ACC112 (cell line): ENCODE results near the gene THAP10.
"Not testable (repeated sequence)": the region's sequence is repeated elsewhere in the genome, so short reads cannot be mapped to it uniquely, and the experiment has no call there.

Source experiments
- H2AFZ ChIP-seq: fragments of 200-600 bp; sonication (generic); one replicate; pipeline ENCODE4 v1.6.0; 2017; ENCODE audit warnings: antibody characterized with exemption, low read length; ENCODE audit not compliant: unreplicated experiment
- H3K27ac ChIP-seq: fragments of 200-600 bp; sonication (generic); 2 replicates; pipeline ENCODE4 v1.5.1; 2014; ENCODE audit warnings: low read depth, mild to moderate bottlenecking, antibody characterized with exemption, low read length, moderate library complexity
- H3K27me3 ChIP-seq: fragments of 200-600 bp; sonication (generic); 2 replicates; pipeline ENCODE4 v1.6.1; 2014; ENCODE audit warnings: mild to moderate bottlenecking, antibody characterized with exemption, low read length, moderate library complexity, mixed read lengths; ENCODE audit not compliant: insufficient read depth
- H3K36me3 ChIP-seq: fragments of 200-600 bp; sonication (generic); 2 replicates; pipeline ENCODE4 v1.6.1; 2016; ENCODE audit warnings: mild to moderate bottlenecking, antibody characterized with exemption, low read length, moderate library complexity, mixed read lengths; ENCODE audit not compliant: insufficient read depth
- H3K4me1 ChIP-seq: fragments of 200-600 bp; sonication (generic); one replicate; pipeline ENCODE4 v1.6.1; 2016; ENCODE audit warnings: low read length, mixed read lengths; ENCODE audit not compliant: insufficient read depth, unreplicated experiment, control insufficient read depth
- H3K4me3 ChIP-seq: fragments of 200-600 bp; sonication (generic); 2 replicates; pipeline ENCODE4 v1.5.1; 2014; ENCODE audit warnings: mild to moderate bottlenecking, low read depth, low read length
- H3K79me2 ChIP-seq: fragments of 200-600 bp; sonication (generic); one replicate; pipeline ENCODE4 v1.6.0; 2016; ENCODE audit warnings: low read length; ENCODE audit not compliant: control insufficient read depth, unreplicated experiment, insufficient read depth

The THAP10 gene

DNA sequence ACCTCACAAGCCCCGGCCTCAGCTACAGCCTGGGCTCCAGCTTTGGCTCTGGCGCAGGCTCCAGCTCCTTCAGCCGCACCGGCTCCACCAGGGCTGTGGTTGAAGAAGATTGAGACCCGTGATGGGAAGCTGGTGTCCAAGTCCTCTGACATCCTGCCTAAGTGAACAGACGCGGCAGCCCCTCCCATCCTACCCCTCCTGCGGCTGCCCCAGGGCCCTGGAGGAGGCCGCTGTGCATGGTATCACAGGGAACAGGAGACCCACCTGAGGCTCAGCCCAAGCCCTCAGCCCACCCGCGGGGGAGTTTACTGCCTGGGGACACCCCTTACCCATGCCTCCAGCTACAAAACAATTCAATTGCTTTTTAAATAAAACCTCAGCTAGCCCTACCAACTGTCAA is 32.2 kb downstream of the THAP10 start:
- H3K27ac ChIP-seq, result no peak overlapping the region
- H3K79me2 ChIP-seq, result no peaks in the 10 kb centered on the region
- no peak overlapping the region for H2AFZ ChIP-seq
- peaks cover 49% of the 10 kb centered on the region for H3K4me1 ChIP-seq
- no peak overlapping the region for H3K4me3 ChIP-seq
- H3K36me3 ChIP-seq, result no peaks in the 10 kb centered on the region
- no peaks in the 10 kb centered on the region for H3K27me3 ChIP-seq

- no peaks in the 10 kb centered on the region for H3K79me2 ChIP-seq
- no peaks in the 10 kb centered on the region for H3K36me3 ChIP-seq
- H3K4me1 ChIP-seq, result peaks cover 50% of the 10 kb centered on the region
- H2AFZ ChIP-seq, result no peak overlapping the region
- no peaks in the 10 kb centered on the region for H3K27me3 ChIP-seq
- H3K4me3 ChIP-seq, result no peak overlapping the region
- no peak overlapping the region for H3K27ac ChIP-seq
Observed at GRCh38 chr15:70859322-70859908, 32.8 kb downstream of the THAP10 start.

DNA sequence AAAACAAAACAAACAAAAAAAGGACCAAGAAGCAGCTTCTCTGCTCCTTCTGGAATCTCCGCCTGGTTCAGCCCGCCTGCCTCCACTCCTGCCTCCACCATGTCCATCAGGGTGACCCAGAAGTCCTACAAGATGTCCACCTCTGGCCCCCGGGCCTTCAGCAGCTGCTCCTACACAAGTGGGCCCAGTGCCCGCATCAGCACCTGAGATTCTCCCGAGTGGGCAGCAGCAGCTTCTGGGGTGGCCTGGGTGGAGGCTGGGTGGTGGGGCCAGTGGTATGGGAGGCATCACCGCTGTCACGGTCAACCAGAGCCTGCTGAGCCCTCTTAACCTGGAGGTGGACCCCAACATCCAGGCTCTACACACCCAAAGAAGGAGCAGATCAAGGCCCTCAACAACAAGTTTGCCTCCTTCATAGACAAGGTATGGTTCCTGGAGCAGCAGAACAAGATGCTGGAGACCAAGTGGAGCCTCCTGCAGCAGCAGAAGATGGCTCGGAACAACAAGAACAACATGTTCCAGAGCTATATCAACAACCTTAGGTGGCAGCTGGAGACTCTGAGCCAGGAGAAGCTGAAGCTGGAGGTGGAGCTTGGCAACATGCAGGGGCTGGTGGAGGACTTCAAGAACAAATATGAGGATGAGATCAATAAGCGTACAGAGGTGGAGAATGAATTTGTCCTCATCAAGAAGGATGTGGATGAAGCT is 33.5 kb downstream of the THAP10 start:
- H3K27me3 ChIP-seq, H3K4me3 ChIP-seq, H3K79me2 ChIP-seq, H2AFZ ChIP-seq, H3K36me3 ChIP-seq, H3K27ac ChIP-seq: not testable (repeated sequence)
- peaks cover 45% of the 10 kb centered on the region for H3K4me1 ChIP-seq

GRCh38 chr15:70857562-70858285 is 34.5 kb downstream of the THAP10 start:
- Histone ChIP-seq H3K27me3 (no peaks in the 10 kb centered on the region), H3K79me2 (peaks cover 8% of the 10 kb centered on the region), H3K36me3 (no peaks in the 10 kb centered on the region), H3K4me1 (peaks cover 35% of the 10 kb centered on the region), H2AFZ (no peak overlapping the region), H3K4me3 (no peak overlapping the region), H3K27ac (peak overlapping the region; percentile 79)

DNA sequence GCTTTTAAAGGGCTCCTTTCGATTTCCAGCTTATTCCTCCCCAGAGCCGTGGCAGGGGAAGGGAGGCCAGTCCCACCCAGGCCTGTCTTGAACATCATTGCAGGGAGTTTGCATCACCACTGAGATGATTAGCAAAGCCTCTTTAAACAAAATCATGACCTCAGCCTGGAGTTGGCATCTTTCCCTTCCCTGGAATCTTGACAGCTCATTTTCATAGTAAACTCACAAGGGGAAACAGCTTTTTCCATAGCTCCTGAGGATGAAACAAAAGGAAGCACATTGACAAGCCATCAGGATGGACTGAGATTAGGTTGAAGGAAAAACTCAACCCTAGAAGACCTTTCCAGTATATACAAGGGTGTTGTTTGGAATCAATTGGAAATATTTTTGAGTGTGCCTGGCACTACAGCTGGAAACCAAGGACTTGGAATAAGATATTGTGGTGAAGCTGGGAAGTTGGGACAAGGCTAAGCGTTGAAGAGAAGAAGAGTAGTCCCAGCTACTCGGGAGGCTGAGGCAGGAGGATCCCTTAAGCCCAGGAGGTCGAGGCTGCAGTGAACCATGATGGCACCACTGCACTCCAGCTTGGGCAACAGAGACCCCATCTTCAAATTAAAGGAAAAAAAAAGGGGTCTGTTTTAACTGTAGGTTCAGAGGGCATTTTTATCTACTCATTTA is 35.2 kb downstream of the THAP10 start:
- Histone ChIP-seq H2AFZ (no peak overlapping the region), H3K27me3 (no peaks in the 10 kb centered on the region), H3K36me3 (no peaks in the 10 kb centered on the region), H3K4me3 (peak overlapping the region; percentile 62), H3K27ac (peak overlapping the region; percentile 79), H3K4me1 (peaks cover 36% of the 10 kb centered on the region), H3K79me2 (peaks cover 14% of the 10 kb centered on the region)

- Histone ChIP-seq H3K4me3 (peak overlapping the region; percentile 62), H3K36me3 (peaks cover 5% of the 10 kb centered on the region), H3K27me3 (no peaks in the 10 kb centered on the region), H3K4me1 (peaks cover 41% of the 10 kb centered on the region), H2AFZ (peak overlapping the region; percentile 42), H3K79me2 (peaks cover 21% of the 10 kb centered on the region), H3K27ac (peak overlapping the region; percentile 79)
Observed at GRCh38 chr15:70856177-70856883, 35.9 kb downstream of the THAP10 start.

GRCh38 chr15:70855764-70856163 is 36.5 kb downstream of the THAP10 start:
- peaks cover 26% of the 10 kb centered on the region for H3K79me2 ChIP-seq
- peak overlapping the region; percentile 42 for H2AFZ ChIP-seq
- H3K27ac ChIP-seq, result peak overlapping the region; percentile 79
- H3K27me3 ChIP-seq, result no peaks in the 10 kb centered on the region
- peak overlapping the region; percentile 62 for H3K4me3 ChIP-seq
- H3K4me1 ChIP-seq, result peaks cover 41% of the 10 kb centered on the region
- H3K36me3 ChIP-seq, result peaks cover 11% of the 10 kb centered on the region

DNA sequence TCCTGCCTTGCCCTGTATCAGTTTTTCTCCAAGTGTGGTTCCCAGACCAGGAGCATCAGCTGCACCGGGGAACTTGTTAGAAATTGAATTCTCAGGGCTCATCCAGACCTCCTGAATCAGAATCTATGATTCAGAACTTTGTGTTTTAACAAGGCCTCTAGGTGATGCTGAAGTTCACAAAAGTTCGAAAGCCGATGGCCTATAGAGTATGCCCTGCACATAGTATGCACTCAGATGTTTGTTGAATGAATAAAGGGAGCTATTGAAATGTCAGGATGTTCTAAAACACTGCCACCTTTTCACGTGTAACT is 37.6 kb downstream of the THAP10 start:
- Histone ChIP-seq H3K27me3 (no peaks in the 10 kb centered on the region), H3K27ac (peak overlapping the region; percentile 83), H3K79me2 (peaks cover 38% of the 10 kb centered on the region), H3K4me3 (peak overlapping the region; percentile 87), H3K36me3 (peaks cover 22% of the 10 kb centered on the region), H3K4me1 (peaks cover 41% of the 10 kb centered on the region), H2AFZ (peak overlapping the region; percentile 90)

GRCh38 chr15:70853973-70854665 is 38.1 kb downstream of the THAP10 start, which contains the start of gene LARP6:
Gene LARP6, minus strand, starts transcription at chr15:70854157. Its CDS starts 69 bp downstream, at chr15:70854088.
- H3K27ac ChIP-seq, result peak within 1 kb of the TSS; percentile 83
- H3K27me3 ChIP-seq, result no peaks in the 10 kb centered on the region
- peaks cover 41% of the 10 kb centered on the region for H3K79me2 ChIP-seq
- H3K36me3 ChIP-seq, result peaks cover 22% of the 10 kb centered on the region
- H3K4me1 ChIP-seq, result peaks cover 41% of the 10 kb centered on the region
- peak within 1 kb of the TSS; percentile 90 for H2AFZ ChIP-seq
- H3K4me3 ChIP-seq, result peak within 1 kb of the TSS; percentile 87
